Measurements from ENCODE around the gene RSKR.

RSKR gene

GRCh38 chr17:28575126-28575795, 38.7 kb downstream of the RSKR start:
- H3K27ac ChIP-seq = no peak overlapping the region; the same call in 1 of the 2 replicates
- no peak for TF ChIP-seq CTCF (conservative IDR thresholded peaks at IDR 0.05)

- TF ChIP-seq CTCF (conservative IDR thresholded peaks at IDR 0.05) = peak; percentile 27; the same call in 1 of the 2 replicates
These were observed 39.5 kb downstream of the RSKR start for GRCh38 chr17:28574526-28574925.

GRCh38 chr17:28573966-28574480, 40.0 kb downstream of the RSKR start:
- no peak overlapping the region for H3K27ac ChIP-seq
- no peak for TF ChIP-seq CTCF (conservative IDR thresholded peaks at IDR 0.05)

More at GRCh38 chr17:28574526-28574925, 39.5 kb downstream of the RSKR start:
- no peak overlapping the region for H3K27ac ChIP-seq

- no peak overlapping the region for H3K27ac ChIP-seq
- TF ChIP-seq CTCF (conservative IDR thresholded peaks at IDR 0.05) = no peak
These were observed 40.5 kb downstream of the RSKR start for GRCh38 chr17:28573521-28573920.

GRCh38 chr17:28573040-28573380, 41.0 kb downstream of the RSKR start:
- TF ChIP-seq CTCF (conservative IDR thresholded peaks at IDR 0.05) = no peak
- no peak overlapping the region for H3K27ac ChIP-seq

GRCh38 chr17:28572259-28573039, 41.5 kb downstream of the RSKR start:
- H3K27ac ChIP-seq = peak overlapping the region; percentile 95
- TF ChIP-seq CTCF (conservative IDR thresholded peaks at IDR 0.05) = no peak

- no peak for TF ChIP-seq CTCF (conservative IDR thresholded peaks at IDR 0.05)
- H3K27ac ChIP-seq = peak within 1 kb of the TSS; percentile 95
These were observed 42.4 kb downstream of the RSKR start, which contains the start of gene PIGS for GRCh38 chr17:28571361-28572122. Gene PIGS, minus strand, starts transcription at chr17:28571524. Its CDS starts 28 bp downstream, at chr17:28571496.

Measured in VCaP (cell line).